Esophagus muscularis mucosa (tissue), 4 donors: ENCODE data around the gene BCL7C.

Experiments
- CTCF ChIP-seq, 3 experiments: fragments of 200-600 bp in 2 of 3; fragments of 450-650 bp in 1 of 3; sonication (generic) in 2 of 3; IDR thresholded peaks; one replicate each; pipeline ENCODE4 v1.5.1; 2017 to 2019; ENCODE audit warnings: antibody characterized with exemption in 3 of 3, mild to moderate bottlenecking in 2 of 3, moderate library complexity in 1 of 3
- EP300 ChIP-seq: sonication (generic); formaldehyde crosslinking; IDR thresholded peaks from one replicate; pipeline ENCODE4 v1.6.1; 2017; ENCODE audit warnings: antibody characterized with exemption
- POLR2A ChIP-seq: fragments of 450-650 bp; IDR thresholded peaks from one replicate; pipeline ENCODE4 v1.6.1; 2017; ENCODE audit warnings: antibody characterized with exemption, moderate library complexity, mild to moderate bottlenecking, low read depth

- TF ChIP-seq EP300 (no peak), CTCF (IDR thresholded peaks at IDR 0.05) (no peak), POLR2A (no peak)
Measured at GRCh38 chr16:30895627-30896260, 1.9 kb upstream of the BCL7C start.
